Esophagus muscularis mucosa (tissue), 3 donors: ENCODE data around the gene USP24.

Experiments used
- EP300 ChIP-seq: sonication (generic); formaldehyde crosslinking; IDR thresholded peaks from one replicate; pipeline ENCODE4 v1.6.1; 2017; ENCODE audit warnings: antibody characterized with exemption
- TF ChIP-seq, protein P1 (sequence below), 3 experiments: fragments of 200-600 bp in 2 of 3; fragments of 450-650 bp in 1 of 3; sonication (generic) in 2 of 3; IDR thresholded peaks; one replicate each; pipeline ENCODE4 v1.5.1; 2017 to 2019; ENCODE audit warnings: antibody characterized with exemption in 3 of 3, mild to moderate bottlenecking in 2 of 3, moderate library complexity in 1 of 3

DNA sequence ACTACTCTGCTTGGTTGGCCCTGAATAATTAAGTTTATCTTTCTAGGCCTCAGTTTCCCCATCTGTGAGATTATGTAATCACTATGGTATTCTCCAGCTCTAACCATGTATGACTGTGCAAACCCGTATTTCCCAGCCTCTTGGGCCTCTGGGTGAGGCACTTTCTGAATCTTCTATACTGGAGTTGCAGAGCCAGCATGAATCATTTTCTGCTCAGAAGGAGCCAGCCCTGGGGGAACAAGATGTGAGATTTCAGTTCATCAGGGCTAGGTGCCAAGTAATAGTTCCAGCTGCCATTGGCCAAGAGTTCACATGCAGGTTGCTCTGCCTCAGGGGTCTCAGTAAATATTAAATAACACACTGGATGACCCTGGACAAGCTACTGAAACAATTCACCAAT is 47.7 kb upstream of the USP24 start:
- TF ChIP-seq EP300 = no peak
- TF ChIP-seq, protein P1, sequence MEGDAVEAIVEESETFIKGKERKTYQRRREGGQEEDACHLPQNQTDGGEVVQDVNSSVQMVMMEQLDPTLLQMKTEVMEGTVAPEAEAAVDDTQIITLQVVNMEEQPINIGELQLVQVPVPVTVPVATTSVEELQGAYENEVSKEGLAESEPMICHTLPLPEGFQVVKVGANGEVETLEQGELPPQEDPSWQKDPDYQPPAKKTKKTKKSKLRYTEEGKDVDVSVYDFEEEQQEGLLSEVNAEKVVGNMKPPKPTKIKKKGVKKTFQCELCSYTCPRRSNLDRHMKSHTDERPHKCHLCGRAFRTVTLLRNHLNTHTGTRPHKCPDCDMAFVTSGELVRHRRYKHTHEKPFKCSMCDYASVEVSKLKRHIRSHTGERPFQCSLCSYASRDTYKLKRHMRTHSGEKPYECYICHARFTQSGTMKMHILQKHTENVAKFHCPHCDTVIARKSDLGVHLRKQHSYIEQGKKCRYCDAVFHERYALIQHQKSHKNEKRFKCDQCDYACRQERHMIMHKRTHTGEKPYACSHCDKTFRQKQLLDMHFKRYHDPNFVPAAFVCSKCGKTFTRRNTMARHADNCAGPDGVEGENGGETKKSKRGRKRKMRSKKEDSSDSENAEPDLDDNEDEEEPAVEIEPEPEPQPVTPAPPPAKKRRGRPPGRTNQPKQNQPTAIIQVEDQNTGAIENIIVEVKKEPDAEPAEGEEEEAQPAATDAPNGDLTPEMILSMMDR (IDR thresholded peaks at IDR 0.05) = no peak
